Measurements from ENCODE around the gene ANKRD24. TPM values are rescaled to one million over a fixed set of nuclear protein-coding genes. Genes with fewer than 3 reads are reported as not detected.
"Not testable (repeated sequence)": the region's sequence is repeated elsewhere in the genome, so short reads cannot be mapped to it uniquely, and the experiment has no call there.

ANKRD24 gene
- total RNA-seq, 2 donors from 2014 or later, result 0.33 to 0.74 TPM

GRCh38 chr19:4181053-4181508 lies 1.4 kb upstream of the ANKRD24 start:
- ATAC-seq (no peak), DNase-seq (ENCODE audit: low spot score) (no peak)
- Mint-ChIP-seq H3K4me3 (peak overlapping the region; percentile 97), H3K27ac (peak overlapping the region; percentile 26 to 97), H3K9me3 (no peaks in the 10 kb centered on the region), H3K27me3 (no peaks in the 10 kb centered on the region), H3K4me1 (ENCODE audit: low read depth in 2 of 2) (peaks cover 24 to 32% of the 10 kb centered on the region in 2 donors), H3K36me3 (peaks cover 5% of the 10 kb centered on the region)

- H3K27me3 Mint-ChIP-seq, result no peaks in the 10 kb centered on the region
- DNase-seq (ENCODE audit: low spot score) (no peak), ATAC-seq (no peak)
- H3K36me3 Mint-ChIP-seq, result peaks cover 5% of the 10 kb centered on the region
- peaks cover 22 to 37% of the 10 kb centered on the region in 2 donors for H3K4me1 Mint-ChIP-seq (ENCODE audit: low read depth in 2 of 2)
- H3K27ac Mint-ChIP-seq, result no peak overlapping the region
- peak overlapping the region; percentile 23 for H3K4me3 Mint-ChIP-seq
- H3K9me3 Mint-ChIP-seq, result no peaks in the 10 kb centered on the region
These were observed 1.7 kb downstream of the ANKRD24 start for GRCh38 chr19:4183967-4184717.

- Mint-ChIP-seq H3K27ac (no peak overlapping the region), H3K27me3 (no peaks in the 10 kb centered on the region), H3K4me3 (peak overlapping the region; percentile 23), H3K36me3 (no peaks in the 10 kb centered on the region), H3K4me1 (ENCODE audit: low read depth in 2 of 2) (peaks cover 16 to 30% of the 10 kb centered on the region in 2 donors), H3K9me3 (no peaks in the 10 kb centered on the region)
- no peak for DNase-seq (ENCODE audit: low spot score)
- ATAC-seq, result no peak
These were observed 2.3 kb downstream of the ANKRD24 start for GRCh38 chr19:4184718-4185352.

GRCh38 chr19:4185413-4186086 lies 3.1 kb downstream of the ANKRD24 start:
- peaks cover 15 to 29% of the 10 kb centered on the region in 2 donors for H3K4me1 Mint-ChIP-seq (ENCODE audit: low read depth in 2 of 2)
- H3K9me3 Mint-ChIP-seq, result no peaks in the 10 kb centered on the region
- H3K36me3 Mint-ChIP-seq, result no peaks in the 10 kb centered on the region
- ATAC-seq (no peak), DNase-seq (ENCODE audit: low spot score) (no peak)
- no peaks in the 10 kb centered on the region for H3K27me3 Mint-ChIP-seq
- H3K4me3 Mint-ChIP-seq, result peak overlapping the region; percentile 23
- no peak overlapping the region for H3K27ac Mint-ChIP-seq

GRCh38 chr19:4186087-4186993 lies 3.9 kb downstream of the ANKRD24 start:
- no peaks in the 10 kb centered on the region for H3K36me3 Mint-ChIP-seq
- peaks cover 10 to 23% of the 10 kb centered on the region in 2 donors for H3K4me1 Mint-ChIP-seq (ENCODE audit: low read depth in 2 of 2)
- H3K4me3 Mint-ChIP-seq, result no peak overlapping the region
- peak; percentile 50 to 52 for ATAC-seq
- H3K27ac Mint-ChIP-seq, result no peak overlapping the region
- no peaks in the 10 kb centered on the region for H3K9me3 Mint-ChIP-seq
- DNase-seq (ENCODE audit: low spot score), result peak; percentile 73
- H3K27me3 Mint-ChIP-seq, result peaks cover 0 to 3% of the 10 kb centered on the region in 2 donors

- Mint-ChIP-seq H3K4me1 (ENCODE audit: low read depth in 2 of 2) (peaks cover 3 to 17% of the 10 kb centered on the region in 2 donors), H3K9me3 (no peaks in the 10 kb centered on the region), H3K36me3 (no peaks in the 10 kb centered on the region), H3K27ac (no peak overlapping the region), H3K4me3 (no peak overlapping the region), H3K27me3 (peaks cover 0 to 3% of the 10 kb centered on the region in 2 donors)
- no peak for ATAC-seq
- no peak for DNase-seq (ENCODE audit: low spot score)
These were observed 5.0 kb downstream of the ANKRD24 start for GRCh38 chr19:4187313-4188122.

- no peak overlapping the region for H3K27ac Mint-ChIP-seq
- ATAC-seq, result no peak
- H3K4me1 Mint-ChIP-seq (ENCODE audit: low read depth in 2 of 2), result peaks cover 0 to 11% of the 10 kb centered on the region in 2 donors
- H3K4me3 Mint-ChIP-seq, result no peak overlapping the region
- no peak for DNase-seq (ENCODE audit: low spot score)
- no peaks in the 10 kb centered on the region for H3K9me3 Mint-ChIP-seq
- peaks cover 7 to 12% of the 10 kb centered on the region in 2 donors for H3K27me3 Mint-ChIP-seq
- H3K36me3 Mint-ChIP-seq, result no peaks in the 10 kb centered on the region
These were observed 7.2 kb downstream of the ANKRD24 start for GRCh38 chr19:4189641-4190040.

GRCh38 chr19:4192537-4192936 lies 10.0 kb downstream of the ANKRD24 start:
- ATAC-seq; DNase-seq (ENCODE audit: low spot score); H3K4me3 Mint-ChIP-seq; H3K27ac Mint-ChIP-seq; H3K4me1 Mint-ChIP-seq (ENCODE audit: low read depth in 2 of 2); H3K36me3 Mint-ChIP-seq; H3K9me3 Mint-ChIP-seq: not testable (repeated sequence)
- H3K27me3 Mint-ChIP-seq, result peaks cover 22 to 24% of the 10 kb centered on the region in 2 donors

- ATAC-seq, result no peak
- Mint-ChIP-seq H3K27me3 (peaks cover 34 to 40% of the 10 kb centered on the region in 2 donors), H3K9me3 (peaks cover 8% of the 10 kb centered on the region), H3K36me3 (peaks cover 11% of the 10 kb centered on the region), H3K27ac (no peak overlapping the region), H3K4me3 (no peak overlapping the region), H3K4me1 (ENCODE audit: low read depth in 2 of 2) (peaks cover 11 to 16% of the 10 kb centered on the region in 2 donors)
- DNase-seq (ENCODE audit: low spot score), result no peak
These were observed 11.9 kb downstream of the ANKRD24 start for GRCh38 chr19:4194353-4194752.

- Mint-ChIP-seq H3K4me1 (ENCODE audit: low read depth in 2 of 2) (peaks cover 11 to 16% of the 10 kb centered on the region in 2 donors), H3K36me3 (peaks cover 11% of the 10 kb centered on the region), H3K27me3 (peaks cover 35 to 43% of the 10 kb centered on the region in 2 donors), H3K9me3 (peaks cover 8% of the 10 kb centered on the region), H3K27ac (no peak overlapping the region), H3K4me3 (no peak overlapping the region)
- ATAC-seq, result no peak
- DNase-seq (ENCODE audit: low spot score), result no peak
These were observed 13.5 kb downstream of the ANKRD24 start for GRCh38 chr19:4196009-4196408.

- ATAC-seq (no peak), DNase-seq (ENCODE audit: low spot score) (no peak)
- peaks cover 11 to 16% of the 10 kb centered on the region in 2 donors for H3K4me1 Mint-ChIP-seq (ENCODE audit: low read depth in 2 of 2)
- H3K4me3 Mint-ChIP-seq, result no peak overlapping the region
- peaks cover 8% of the 10 kb centered on the region for H3K9me3 Mint-ChIP-seq
- peak overlapping the region in 1 of 2 donors; percentile 5 for H3K27ac Mint-ChIP-seq
- H3K27me3 Mint-ChIP-seq, result peaks cover 39 to 45% of the 10 kb centered on the region in 2 donors
- peaks cover 11% of the 10 kb centered on the region for H3K36me3 Mint-ChIP-seq
These were observed 14.2 kb downstream of the ANKRD24 start for GRCh38 chr19:4196587-4197148.

- H3K27ac Mint-ChIP-seq, result peak overlapping the region in 1 of 2 donors; percentile 5
- DNase-seq (ENCODE audit: low spot score), result no peak
- ATAC-seq, result no peak
- H3K9me3 Mint-ChIP-seq, result peaks cover 8% of the 10 kb centered on the region
- peaks cover 11 to 16% of the 10 kb centered on the region in 2 donors for H3K4me1 Mint-ChIP-seq (ENCODE audit: low read depth in 2 of 2)
- peaks cover 39 to 45% of the 10 kb centered on the region in 2 donors for H3K27me3 Mint-ChIP-seq
- H3K4me3 Mint-ChIP-seq, result peak overlapping the region; percentile 37
- H3K36me3 Mint-ChIP-seq, result peaks cover 11% of the 10 kb centered on the region
These were observed 14.7 kb downstream of the ANKRD24 start for GRCh38 chr19:4197228-4197624.
